Retina (tissue), 1 donor: ENCODE results near the gene LIPG.

Source experiments
- DNase-seq: peaks from one replicate; pipeline ENCODE4 v3.0.0-alpha.2; 2016

The LIPG gene

GRCh38 chr18:49640741-49641140 lies 78.9 kb downstream of the LIPG start:
- DNase-seq, result no peak

GRCh38 chr18:49645196-49645595 lies 83.3 kb downstream of the LIPG start:
- no peak for DNase-seq

GRCh38 chr18:49645841-49646351 lies 84.0 kb downstream of the LIPG start:
- peak; percentile 50 for DNase-seq

- DNase-seq, result no peak
These were observed 85.0 kb downstream of the LIPG start for GRCh38 chr18:49646873-49647272.

GRCh38 chr18:49647496-49648168 lies 85.8 kb downstream of the LIPG start:
- no peak for DNase-seq

- no peak for DNase-seq
These were observed 86.5 kb downstream of the LIPG start for GRCh38 chr18:49648326-49648725.
